ENCODE measurements around the gene IMMP1L. TPM values are rescaled to one million over a fixed set of nuclear protein-coding genes. Genes with fewer than 3 reads are reported as not detected.

The IMMP1L gene
- total and polyA plus RNA-seq, 2 donors (not counting 3 experiments of a cell fraction or from before 2014, with no cell fraction given) = 14.8 to 41.8 TPM

GRCh38 chr11:31535479-31535878 lies 26.1 kb upstream of the IMMP1L start:
- CTCF ChIA-PET = no interaction called here
- no peaks in the 10 kb centered on the region for H4K20me1 ChIP-seq (replicated peaks; ENCODE audit: control insufficient read depth, extremely low read depth, insufficient read depth, low read length)
- no peak for FAIRE-seq
- no peaks in the 10 kb centered on the region for H3K79me2 ChIP-seq (ENCODE audit: control insufficient read depth, insufficient read depth, low read length)
- H3K4me2 ChIP-seq (ENCODE audit: insufficient read depth, low read length) = no peak overlapping the region
- no TSS peak for BruUV-seq (replicated peaks)
- intact Hi-C loops (cut with micrococcal nuclease) = no loop called here
- no peak for DNase-seq (ENCODE audit: low read depth, low spot score)
- POLR2A ChIA-PET = no interaction called here
- no peaks in the 10 kb centered on the region for H3K9me3 ChIP-seq (replicated peaks; ENCODE audit: control insufficient read depth, insufficient read depth, low read length)
- no peak overlapping the region for H2AFZ ChIP-seq (ENCODE audit: low read depth, low read length)
- H3K27ac ChIP-seq (ENCODE audit: insufficient read depth, low read depth, low read length) = no peak overlapping the region
- H3K4me1 ChIP-seq (ENCODE audit: control insufficient read depth, extremely low read depth, insufficient read depth, low read length) = no peaks in the 10 kb centered on the region
- H3K36me3 ChIP-seq (ENCODE audit: control insufficient read depth in 2 of 2, extremely low read depth in 1 of 2, insufficient read depth in 2 of 2, low read length in 2 of 2) = no peaks in the 10 kb centered on the region
- H3K9me1 ChIP-seq (replicated peaks; ENCODE audit: control insufficient read depth, extremely low read depth, insufficient read depth, low read length) = no peaks in the 10 kb centered on the region
- H3K27me3 ChIP-seq (ENCODE audit: control insufficient read depth in 2 of 2, insufficient read depth in 2 of 2, low read length in 2 of 2) = no peaks in the 10 kb centered on the region
- dilution Hi-C loops (cut with MboI; ENCODE audit: extremely low pct_ligation_motif_present, low sequenced_read_pairs) = no loop called here
- H3K4me3 ChIP-seq (replicated peaks in 1 of 3; ENCODE audit: insufficient read depth in 1 of 3, low read depth in 1 of 3, low read length in 3 of 3) = no peak overlapping the region
- no peak overlapping the region for H3K9ac ChIP-seq (replicated peaks; ENCODE audit: extremely low read depth, insufficient read depth, low read length)
- TF ChIP-seq MYC (IDR thresholded peaks at IDR 0.05; ENCODE audit: low read depth, low read length) (no peak), FOS (IDR thresholded peaks at IDR 0.05; ENCODE audit: borderline replicate concordance, insufficient read depth, low read length) (no peak), CTCF (IDR thresholded peaks at IDR 0.05; ENCODE audit: extremely low read depth in 1 of 2, insufficient read depth in 1 of 2, low read depth in 1 of 2, low read length in 2 of 2) (no peak), GATA2 (IDR thresholded peaks at IDR 0.05; ENCODE audit: insufficient read depth, insufficient read length, low read depth, low read length) (no peak), POLR2A (IDR thresholded peaks at IDR 0.05; ENCODE audit: low read depth, low read length) (no peak), JUN (IDR thresholded peaks at IDR 0.05; ENCODE audit: borderline replicate concordance, insufficient read depth, insufficient read length, low read depth) (no peak), EZH2 (IDR thresholded peaks at IDR 0.05; ENCODE audit: borderline replicate concordance, low read depth, low read length, severe bottlenecking) (no peak), MAX (IDR thresholded peaks at IDR 0.05; ENCODE audit: insufficient read depth, insufficient read length) (no peak), POLR2AphosphoS5 (IDR thresholded peaks at IDR 0.05; ENCODE audit: insufficient read depth, low read depth, low read length) (no peak)

Data from endothelial cell of umbilical vein (primary cell).